ENCODE measurements around the gene RTTN.
"Not testable (repeated sequence)": the region's sequence is repeated elsewhere in the genome, so short reads cannot be mapped to it uniquely, and the experiment has no call there.

The RTTN gene

GRCh38 chr18:70151614-70152013 lies 53.9 kb downstream of the RTTN start:
- no peak for DNase-seq (ENCODE audit: low spot score)

DNA sequence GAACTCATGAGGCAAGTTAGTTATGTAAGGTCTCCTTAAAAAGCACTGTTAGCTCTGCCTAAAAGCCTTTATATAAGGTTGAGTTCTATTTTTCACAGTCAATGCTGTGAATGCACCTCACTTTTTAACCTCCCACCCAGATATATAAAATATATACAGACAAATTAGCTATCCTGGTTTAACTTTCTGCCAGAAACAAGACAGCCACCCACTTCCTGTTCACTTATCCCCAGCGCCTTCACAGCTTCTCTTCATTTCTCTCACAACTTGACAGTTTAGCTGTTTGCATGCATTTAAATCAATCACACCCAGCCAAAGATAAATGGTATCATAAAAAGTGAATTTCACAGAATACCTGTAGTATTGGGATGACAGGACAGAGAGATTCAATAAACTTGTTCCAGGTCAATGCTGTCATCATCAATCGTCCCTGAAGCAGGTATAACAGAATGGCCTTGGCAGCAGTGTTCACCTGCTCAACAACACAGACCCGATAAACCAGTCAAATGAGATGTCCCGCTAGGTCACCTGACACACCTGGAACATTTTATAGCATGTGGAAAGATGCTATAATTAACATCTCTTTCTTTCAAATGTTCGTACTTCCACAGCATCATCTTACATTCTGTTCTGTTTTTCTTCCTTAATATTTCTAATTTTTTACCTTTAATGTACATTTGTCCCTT lies 55.7 kb downstream of the RTTN start:
- no peak for DNase-seq (ENCODE audit: low spot score)

GRCh38 chr18:70149156-70149555 lies 56.3 kb downstream of the RTTN start:
- no peak for DNase-seq (ENCODE audit: low spot score)

GRCh38 chr18:70148039-70148938 lies 57.2 kb downstream of the RTTN start:
- DNase-seq (ENCODE audit: low spot score) = no peak

- no peak for DNase-seq (ENCODE audit: low spot score)
These were observed 59.3 kb downstream of the RTTN start for GRCh38 chr18:70146174-70146573.

DNA sequence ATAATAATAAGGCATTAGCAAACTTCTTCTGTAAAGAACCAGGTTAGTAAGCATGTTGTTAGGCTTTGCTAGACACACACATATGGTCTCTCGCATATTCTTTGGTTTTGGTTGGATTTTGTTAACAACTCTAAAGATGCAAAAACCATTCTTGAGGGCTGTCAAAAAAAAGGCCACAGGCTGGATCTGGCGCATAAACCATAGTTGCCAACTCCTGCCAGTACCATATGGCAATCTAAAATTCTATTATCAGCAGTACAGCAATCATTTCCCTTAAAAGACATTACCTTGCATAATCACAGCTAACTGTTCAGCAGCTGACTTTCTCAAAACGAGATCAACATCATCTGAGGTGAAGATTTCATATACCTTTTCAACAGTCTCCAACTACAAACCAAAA lies 63.5 kb downstream of the RTTN start:
- no peak for DNase-seq (ENCODE audit: low spot score)

DNA sequence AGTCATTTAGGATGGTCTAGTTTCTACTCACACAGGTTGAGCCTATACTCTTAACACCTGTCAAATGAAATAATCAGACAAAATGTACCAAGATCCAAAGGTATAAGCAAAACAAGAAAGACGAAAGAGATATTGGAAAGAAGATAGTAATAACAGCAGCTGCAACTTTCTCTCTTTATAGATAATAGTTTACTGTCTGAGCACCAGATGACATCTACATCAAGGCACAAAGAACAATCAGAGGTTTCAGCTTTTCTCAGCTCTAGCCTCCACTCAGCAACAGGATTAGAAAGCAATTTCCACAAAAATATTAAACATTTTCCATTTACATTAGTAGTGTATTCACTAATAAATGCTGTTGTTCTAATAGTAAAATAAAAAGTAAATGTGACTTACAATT lies 66.3 kb downstream of the RTTN start:
- no peak for DNase-seq (ENCODE audit: low spot score)

DNA sequence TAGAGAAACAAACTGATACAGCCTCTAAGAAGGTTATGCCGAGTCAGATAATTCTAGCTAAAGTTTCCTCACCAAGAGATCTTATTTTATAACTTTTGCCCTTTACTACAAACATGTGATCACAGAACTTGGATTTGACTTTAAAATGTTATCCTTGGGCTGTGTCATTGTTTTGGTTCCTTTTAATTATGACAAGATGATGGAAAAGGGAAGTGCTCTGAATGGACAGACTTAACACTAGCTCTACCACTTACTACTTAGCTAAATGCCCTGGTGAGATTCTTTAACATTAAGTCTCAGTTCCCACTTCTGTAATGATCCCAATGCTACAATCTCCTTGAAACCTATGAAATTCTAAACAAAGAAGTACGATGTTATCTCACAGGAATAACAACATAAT lies 69.9 kb downstream of the RTTN start:
- DNase-seq (ENCODE audit: low spot score) = no peak

- DNase-seq (ENCODE audit: low spot score) = no peak
These were observed 72.5 kb downstream of the RTTN start for GRCh38 chr18:70132999-70133398.

- DNase-seq (ENCODE audit: low spot score) = no peak
These were observed 77.2 kb downstream of the RTTN start for GRCh38 chr18:70128271-70128670.

- no peak for DNase-seq (ENCODE audit: low spot score)
These were observed 78.1 kb downstream of the RTTN start for GRCh38 chr18:70127359-70127758.

GRCh38 chr18:70126832-70127231 lies 78.7 kb downstream of the RTTN start:
- DNase-seq (ENCODE audit: low spot score) = no peak

- DNase-seq (ENCODE audit: low spot score) = no peak
These were observed 81.3 kb downstream of the RTTN start for GRCh38 chr18:70124139-70124538.

GRCh38 chr18:70121842-70122241 lies 83.6 kb downstream of the RTTN start:
- DNase-seq (ENCODE audit: low spot score) = no peak

- no peak for DNase-seq (ENCODE audit: low spot score)
These were observed 88.5 kb downstream of the RTTN start for GRCh38 chr18:70116949-70117348.

DNA sequence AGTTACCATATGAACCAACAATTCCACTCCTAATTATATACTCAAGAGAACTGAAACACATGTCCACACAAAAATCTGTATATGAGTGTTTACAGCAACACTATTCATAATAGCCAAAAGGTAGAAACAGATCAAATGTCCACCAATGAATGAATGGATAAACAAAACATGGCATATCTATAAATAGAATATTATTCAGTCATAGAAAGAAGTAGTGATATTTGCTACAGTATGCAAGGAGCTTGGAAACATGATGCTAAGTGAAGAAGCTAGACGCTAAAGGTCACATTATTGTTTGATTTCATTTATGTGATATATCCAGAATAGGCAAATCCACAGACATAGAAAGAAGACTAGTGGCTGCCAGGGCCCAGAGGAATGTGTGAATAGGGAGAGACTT lies 92.0 kb downstream of the RTTN start:
- DNase-seq (ENCODE audit: low spot score) = no peak

DNA sequence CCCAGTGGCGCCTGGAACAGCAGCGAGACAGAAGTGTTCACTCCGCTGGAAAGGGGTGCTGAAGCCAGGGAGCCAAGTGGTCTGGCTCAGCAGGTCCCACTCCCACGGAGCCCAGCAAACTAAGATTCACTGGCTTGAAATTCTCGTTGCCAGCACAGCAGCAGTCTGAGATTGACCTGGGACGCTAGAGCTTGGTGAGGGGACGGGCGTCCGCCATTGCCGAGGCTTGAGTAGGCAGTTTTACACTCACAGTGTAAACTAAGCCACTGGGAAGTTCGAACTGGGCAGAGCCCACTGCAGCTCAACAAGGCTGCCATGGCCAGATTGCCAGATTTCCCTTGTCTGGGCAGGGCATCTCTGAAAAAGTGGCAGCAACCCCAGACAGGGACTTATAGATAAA lies 94.8 kb downstream of the RTTN start:
- no peak for DNase-seq (ENCODE audit: low spot score)

DNA sequence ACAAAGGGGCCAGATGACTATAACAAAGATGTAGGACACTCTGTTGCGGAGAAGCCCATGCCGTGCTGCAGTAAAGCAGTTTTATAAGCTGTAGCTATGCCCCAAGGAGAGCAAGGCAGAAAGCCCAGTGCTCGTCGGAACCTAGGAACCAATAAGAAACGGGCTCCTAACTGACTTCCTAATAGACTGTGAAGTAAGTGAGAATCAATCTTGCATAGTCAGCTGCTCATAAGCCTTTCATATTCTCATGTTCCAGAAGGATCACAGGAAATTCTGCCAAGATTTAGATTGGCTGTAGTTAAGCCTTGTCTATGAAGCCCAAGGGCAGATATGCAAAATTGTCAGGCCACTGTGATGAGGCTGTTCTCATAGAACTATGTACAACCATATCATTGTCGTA lies 98.4 kb downstream of the RTTN start:
- no peak for DNase-seq (ENCODE audit: low spot score)

GRCh38 chr18:70102854-70103253 lies 102.6 kb downstream of the RTTN start:
- not testable (repeated sequence) for DNase-seq (ENCODE audit: low spot score)

GRCh38 chr18:70089858-70090257 lies 115.6 kb downstream of the RTTN start:
- no peak for DNase-seq (ENCODE audit: low spot score)

DNA sequence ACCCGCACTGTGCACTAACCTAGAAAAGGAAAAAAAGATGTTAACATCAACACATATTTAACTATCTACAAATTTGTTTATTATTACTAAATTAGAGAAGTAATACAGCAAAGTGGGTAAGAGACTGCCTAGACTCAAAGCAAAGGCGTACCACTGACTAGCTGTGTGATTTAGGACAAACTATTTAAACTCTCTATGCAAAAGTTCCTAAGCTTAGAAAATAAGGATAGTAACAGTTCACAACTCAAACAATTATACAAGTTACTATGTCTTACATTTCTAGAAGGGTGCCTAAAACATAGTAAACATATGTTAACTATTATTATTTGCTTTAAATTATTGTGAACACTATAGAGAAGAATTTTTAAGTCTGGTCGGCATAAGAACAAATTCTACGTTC lies 119.4 kb downstream of the RTTN start:
- no peak for DNase-seq (ENCODE audit: low spot score)

GRCh38 chr18:70085641-70086040 lies 119.8 kb downstream of the RTTN start:
- DNase-seq (ENCODE audit: low spot score) = no peak

DNA sequence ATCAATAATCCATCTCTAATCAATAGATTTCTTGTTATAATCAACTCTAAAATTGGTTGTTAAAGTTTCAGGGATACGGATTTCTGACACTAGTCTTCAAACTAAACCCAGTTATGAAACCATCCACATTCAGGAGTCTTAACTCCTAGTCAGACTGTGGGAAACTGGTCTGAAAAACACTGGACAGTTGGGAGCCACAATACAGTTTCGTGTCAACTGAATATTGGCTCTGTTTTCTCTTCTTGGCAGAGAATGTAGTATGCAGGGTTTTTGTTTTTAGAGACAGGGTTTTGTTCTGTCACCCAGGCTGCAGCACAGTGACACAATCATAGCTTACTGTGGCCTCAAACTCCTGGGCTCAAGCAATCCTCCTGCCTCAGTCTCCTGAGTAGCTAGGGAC lies 123.1 kb downstream of the RTTN start:
- no peak for DNase-seq (ENCODE audit: low spot score)

DNA sequence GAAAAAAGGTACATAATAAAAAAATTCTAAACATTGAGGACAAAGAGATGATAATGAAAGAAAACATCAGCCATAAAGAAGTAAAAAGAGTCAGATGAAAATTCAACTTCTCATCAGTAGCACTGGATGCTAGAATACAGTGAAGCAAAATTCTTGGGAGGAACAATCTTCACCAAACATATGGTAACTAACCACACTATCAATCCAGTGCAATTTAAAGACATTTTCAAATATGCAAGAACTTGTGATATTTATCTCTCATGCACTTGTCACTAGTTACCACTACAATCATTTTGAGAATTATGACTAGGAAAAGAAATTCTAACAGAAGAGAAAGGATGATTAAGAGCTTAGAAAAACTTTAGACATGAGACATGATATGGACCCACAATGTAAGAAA lies 127.4 kb downstream of the RTTN start:
- no peak for DNase-seq (ENCODE audit: low spot score)
